ENCODE measurements around the gene ZAP70. TPM values are rescaled to one million over a fixed set of nuclear protein-coding genes. Genes with fewer than 3 reads are reported as not detected.
"Not testable (repeated sequence)": the region's sequence is repeated elsewhere in the genome, so short reads cannot be mapped to it uniquely, and the experiment has no call there.

Gene ZAP70
- total RNA-seq, 1 donor from 2014 or later = 0.37 TPM

DNA sequence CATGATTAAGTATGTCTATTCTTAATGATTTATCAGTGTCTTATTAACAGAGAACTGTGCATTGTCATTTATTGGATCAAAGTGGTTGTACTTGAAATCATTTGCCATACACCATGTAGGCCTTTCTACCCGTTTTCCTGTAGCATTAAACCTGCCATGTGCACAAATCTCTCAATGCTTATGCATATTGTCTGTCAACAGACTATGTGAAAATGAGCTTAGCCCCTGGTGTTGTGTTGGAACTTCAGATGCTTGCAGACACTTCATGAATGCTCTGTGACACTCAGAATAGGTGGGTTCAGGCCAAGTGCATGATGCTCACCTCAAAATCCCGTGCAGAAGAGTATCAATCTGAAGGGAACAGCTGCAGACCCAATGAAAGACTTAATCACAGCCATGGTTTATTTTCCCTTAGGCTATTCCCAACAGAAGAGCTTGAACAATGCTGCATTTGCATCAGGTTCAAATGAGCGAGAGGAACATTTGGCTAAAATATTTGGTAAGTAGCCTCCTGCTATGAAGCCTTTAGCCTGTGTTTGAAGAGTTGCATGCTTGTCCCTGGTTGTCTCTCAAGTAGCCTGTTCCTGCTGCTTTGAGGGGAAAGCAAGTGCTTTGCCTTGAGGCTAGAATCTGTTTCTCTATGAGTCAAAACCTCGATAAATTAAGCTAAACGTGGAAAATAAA is 37.8 kb upstream of the ZAP70 start:
- no peak for TF ChIP-seq CTCF (IDR thresholded peaks at IDR 0.05)
- H3K4me1 Mint-ChIP-seq (ENCODE audit: low read depth) = peaks cover 8% of the 10 kb centered on the region
- H3K9me3 Mint-ChIP-seq (ENCODE audit: low read depth) = no peaks in the 10 kb centered on the region
- no peak for DNase-seq (ENCODE audit: low spot score)
- H3K27me3 Mint-ChIP-seq (ENCODE audit: low read depth) = no peaks in the 10 kb centered on the region
- H3K27ac Mint-ChIP-seq (ENCODE audit: unreplicated experiment) = no peak overlapping the region
- no peak overlapping the region for H3K4me3 Mint-ChIP-seq (ENCODE audit: unreplicated experiment)
- H3K36me3 Mint-ChIP-seq (ENCODE audit: low read depth) = peaks cover 6% of the 10 kb centered on the region

- Mint-ChIP-seq H3K27me3 (ENCODE audit: low read depth) (no peaks in the 10 kb centered on the region), H3K4me1 (ENCODE audit: low read depth) (peaks cover 8% of the 10 kb centered on the region), H3K27ac (ENCODE audit: unreplicated experiment) (no peak overlapping the region), H3K36me3 (ENCODE audit: low read depth) (peaks cover 6% of the 10 kb centered on the region), H3K9me3 (ENCODE audit: low read depth) (peaks cover 3% of the 10 kb centered on the region), H3K4me3 (ENCODE audit: unreplicated experiment) (no peak overlapping the region)
- no peak for DNase-seq (ENCODE audit: low spot score)
- TF ChIP-seq CTCF (IDR thresholded peaks at IDR 0.05) = no peak
Observed at GRCh38 chr2:97676620-97677019, 36.8 kb upstream of the ZAP70 start.

DNA sequence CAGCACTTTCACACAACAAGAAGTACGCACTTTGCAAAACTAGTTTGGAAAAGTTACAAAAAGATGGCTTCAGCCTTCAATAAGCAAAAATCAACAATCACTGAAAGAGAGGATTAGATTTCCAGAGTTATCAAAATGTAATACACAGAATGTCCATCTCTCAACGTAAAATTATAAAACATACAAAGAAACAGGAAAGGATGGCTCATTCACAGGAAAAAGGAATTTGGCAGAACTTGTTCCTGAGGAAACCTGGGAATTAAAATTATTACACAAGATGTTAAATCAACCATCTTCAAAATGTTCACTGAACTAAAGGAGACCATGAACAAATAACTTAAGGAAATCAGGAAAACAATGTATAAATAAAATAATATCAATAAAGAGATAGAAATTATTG is 35.9 kb upstream of the ZAP70 start:
- DNase-seq (ENCODE audit: low spot score) = no peak
- H3K36me3 Mint-ChIP-seq (ENCODE audit: low read depth) = peaks cover 6% of the 10 kb centered on the region

GRCh38 chr2:97678298-97678697 is 35.1 kb upstream of the ZAP70 start:
- DNase-seq (ENCODE audit: low spot score) = no peak
- TF ChIP-seq CTCF (IDR thresholded peaks at IDR 0.05) = no peak
- peaks cover under 1% of the 10 kb centered on the region for H3K4me1 Mint-ChIP-seq (ENCODE audit: low read depth)
- no peak overlapping the region for H3K4me3 Mint-ChIP-seq (ENCODE audit: unreplicated experiment)
- H3K36me3 Mint-ChIP-seq (ENCODE audit: low read depth) = peaks cover 6% of the 10 kb centered on the region
- H3K27ac Mint-ChIP-seq (ENCODE audit: unreplicated experiment) = no peak overlapping the region
- peaks cover 3% of the 10 kb centered on the region for H3K9me3 Mint-ChIP-seq (ENCODE audit: low read depth)
- no peaks in the 10 kb centered on the region for H3K27me3 Mint-ChIP-seq (ENCODE audit: low read depth)

More for the DNA sequence above, 35.9 kb upstream of the ZAP70 start:
- H3K4me3 Mint-ChIP-seq (ENCODE audit: unreplicated experiment) = no peak overlapping the region
- peaks cover 8% of the 10 kb centered on the region for H3K4me1 Mint-ChIP-seq (ENCODE audit: low read depth)
- H3K9me3 Mint-ChIP-seq (ENCODE audit: low read depth) = peaks cover 3% of the 10 kb centered on the region
- no peaks in the 10 kb centered on the region for H3K27me3 Mint-ChIP-seq (ENCODE audit: low read depth)
- no peak overlapping the region for H3K27ac Mint-ChIP-seq (ENCODE audit: unreplicated experiment)
- TF ChIP-seq CTCF (IDR thresholded peaks at IDR 0.05) = no peak

DNA sequence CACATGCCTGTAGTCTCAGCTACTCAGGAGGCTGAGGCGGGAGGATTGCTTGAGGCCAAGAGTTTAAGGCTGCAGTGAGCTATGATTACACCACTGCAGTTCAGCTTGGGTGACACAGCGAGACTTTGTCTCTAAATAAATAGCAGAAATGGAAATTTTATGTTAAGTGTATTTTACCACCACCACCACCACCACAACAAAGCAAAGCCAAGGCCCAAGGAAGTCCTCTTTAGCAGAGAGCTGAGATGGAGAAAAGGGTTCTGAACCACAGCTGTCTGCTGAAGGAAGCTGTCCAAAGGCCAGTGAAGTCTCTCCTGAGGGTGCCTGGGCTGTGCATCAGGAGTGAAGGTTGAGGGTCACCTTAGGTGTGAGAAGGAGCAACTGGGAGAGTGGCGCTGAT is 26.1 kb upstream of the ZAP70 start:
- H3K36me3 Mint-ChIP-seq (ENCODE audit: low read depth); H3K27me3 Mint-ChIP-seq (ENCODE audit: low read depth); H3K9me3 Mint-ChIP-seq (ENCODE audit: low read depth); H3K27ac Mint-ChIP-seq (ENCODE audit: unreplicated experiment); DNase-seq (ENCODE audit: low spot score); H3K4me3 Mint-ChIP-seq (ENCODE audit: unreplicated experiment); H3K4me1 Mint-ChIP-seq (ENCODE audit: low read depth): not testable (repeated sequence)
